ENCODE results near the gene DCUN1D2.

DCUN1D2 gene

GRCh38 chr13:113420232-113420631 is 70.3 kb downstream of the DCUN1D2 start:
- H3K27me3 ChIP-seq (ENCODE audit: low read depth): peaks cover 8% of the 10 kb centered on the region
- DNase-seq (ENCODE audit: low spot score in 2 of 2): no peak
- no peaks in the 10 kb centered on the region for H3K4me1 ChIP-seq
- no peak overlapping the region for H3K4me3 ChIP-seq
- H3K36me3 ChIP-seq (replicated peaks): no peaks in the 10 kb centered on the region
- in situ Hi-C loops (cut with MboI; ENCODE audit: low sequenced_read_pairs): no loop called here
- H3K9me3 ChIP-seq: no peaks in the 10 kb centered on the region

GRCh38 chr13:113419531-113420193 is 70.8 kb downstream of the DCUN1D2 start:
- H3K36me3 ChIP-seq (replicated peaks): no peaks in the 10 kb centered on the region
- no peak overlapping the region for H3K4me3 ChIP-seq
- H3K4me1 ChIP-seq: no peaks in the 10 kb centered on the region
- peaks cover 8% of the 10 kb centered on the region for H3K27me3 ChIP-seq (ENCODE audit: low read depth)
- no peaks in the 10 kb centered on the region for H3K9me3 ChIP-seq
- in situ Hi-C loops (cut with MboI; ENCODE audit: low sequenced_read_pairs): no loop called here
- DNase-seq (ENCODE audit: low spot score in 2 of 2): no peak

GRCh38 chr13:113418722-113419049 is 71.8 kb downstream of the DCUN1D2 start:
- DNase-seq (ENCODE audit: low spot score in 2 of 2): no peak
- no peaks in the 10 kb centered on the region for H3K36me3 ChIP-seq (replicated peaks)
- H3K4me3 ChIP-seq: no peak overlapping the region
- H3K4me1 ChIP-seq: no peaks in the 10 kb centered on the region
- in situ Hi-C loops (cut with MboI; ENCODE audit: low sequenced_read_pairs): no loop called here
- H3K27me3 ChIP-seq (ENCODE audit: low read depth): peaks cover 8% of the 10 kb centered on the region
- H3K9me3 ChIP-seq: no peaks in the 10 kb centered on the region

- Histone ChIP-seq H3K4me3 (no peak overlapping the region), H3K27me3 (ENCODE audit: low read depth) (peaks cover 8% of the 10 kb centered on the region), H3K9me3 (no peaks in the 10 kb centered on the region), H3K4me1 (no peaks in the 10 kb centered on the region), H3K36me3 (replicated peaks) (no peaks in the 10 kb centered on the region)
- in situ Hi-C loops (cut with MboI; ENCODE audit: low sequenced_read_pairs): no loop called here
- DNase-seq (ENCODE audit: low spot score in 2 of 2): no peak
Observed at GRCh38 chr13:113417836-113418721, 72.4 kb downstream of the DCUN1D2 start.

GRCh38 chr13:113417008-113417751 is 73.3 kb downstream of the DCUN1D2 start:
- Histone ChIP-seq H3K4me1 (no peaks in the 10 kb centered on the region), H3K9me3 (no peaks in the 10 kb centered on the region), H3K27me3 (ENCODE audit: low read depth) (peaks cover 8% of the 10 kb centered on the region), H3K36me3 (replicated peaks) (no peaks in the 10 kb centered on the region), H3K4me3 (no peak overlapping the region)
- no peak for DNase-seq (ENCODE audit: low spot score in 2 of 2)
- in situ Hi-C loops (cut with MboI; ENCODE audit: low sequenced_read_pairs): no loop called here

- Histone ChIP-seq H3K9me3 (no peaks in the 10 kb centered on the region), H3K4me1 (no peaks in the 10 kb centered on the region), H3K36me3 (replicated peaks) (no peaks in the 10 kb centered on the region), H3K27me3 (ENCODE audit: low read depth) (peaks cover 8% of the 10 kb centered on the region), H3K4me3 (no peak overlapping the region)
- no peak for DNase-seq (ENCODE audit: low spot score in 2 of 2)
- in situ Hi-C loops (cut with MboI; ENCODE audit: low sequenced_read_pairs): no loop called here
Observed at GRCh38 chr13:113415825-113416224, 74.7 kb downstream of the DCUN1D2 start.

GRCh38 chr13:113415032-113415431 is 75.5 kb downstream of the DCUN1D2 start:
- Histone ChIP-seq H3K4me1 (no peaks in the 10 kb centered on the region), H3K9me3 (no peaks in the 10 kb centered on the region), H3K4me3 (no peak overlapping the region), H3K27me3 (ENCODE audit: low read depth) (peaks cover 8% of the 10 kb centered on the region), H3K36me3 (replicated peaks) (no peaks in the 10 kb centered on the region)
- in situ Hi-C loops (cut with MboI; ENCODE audit: low sequenced_read_pairs): no loop called here
- DNase-seq (ENCODE audit: low spot score in 2 of 2): no peak

GRCh38 chr13:113414335-113414734 is 76.2 kb downstream of the DCUN1D2 start:
- no peaks in the 10 kb centered on the region for H3K4me1 ChIP-seq
- in situ Hi-C loops (cut with MboI; ENCODE audit: low sequenced_read_pairs): no loop called here
- no peaks in the 10 kb centered on the region for H3K9me3 ChIP-seq
- DNase-seq (ENCODE audit: low spot score in 2 of 2): no peak
- peaks cover 8% of the 10 kb centered on the region for H3K27me3 ChIP-seq (ENCODE audit: low read depth)
- no peak overlapping the region for H3K4me3 ChIP-seq
- H3K36me3 ChIP-seq (replicated peaks): no peaks in the 10 kb centered on the region

GRCh38 chr13:113413898-113414282 is 76.6 kb downstream of the DCUN1D2 start:
- Histone ChIP-seq H3K9me3 (no peaks in the 10 kb centered on the region), H3K36me3 (replicated peaks) (no peaks in the 10 kb centered on the region), H3K4me3 (no peak overlapping the region), H3K4me1 (no peaks in the 10 kb centered on the region), H3K27me3 (ENCODE audit: low read depth) (peaks cover 10% of the 10 kb centered on the region)
- in situ Hi-C loops (cut with MboI; ENCODE audit: low sequenced_read_pairs): no loop called here
- no peak for DNase-seq (ENCODE audit: low spot score in 2 of 2)

GRCh38 chr13:113413178-113413897 is 77.2 kb downstream of the DCUN1D2 start:
- H3K4me3 ChIP-seq: no peak overlapping the region
- in situ Hi-C loops (cut with MboI; ENCODE audit: low sequenced_read_pairs): no loop called here
- no peak for DNase-seq (ENCODE audit: low spot score in 2 of 2)

GRCh38 chr13:113412440-113412839 is 78.1 kb downstream of the DCUN1D2 start:
- H3K27me3 ChIP-seq (ENCODE audit: low read depth): peaks cover 8% of the 10 kb centered on the region; the same call in 1 of the 2 replicates
- in situ Hi-C loops (cut with MboI; ENCODE audit: low sequenced_read_pairs): no loop called here
- no peak for DNase-seq (ENCODE audit: low spot score in 2 of 2)
- H3K4me1 ChIP-seq: no peaks in the 10 kb centered on the region
- no peak overlapping the region for H3K4me3 ChIP-seq
- H3K9me3 ChIP-seq: no peaks in the 10 kb centered on the region
- no peaks in the 10 kb centered on the region for H3K36me3 ChIP-seq (replicated peaks)

More at GRCh38 chr13:113413178-113413897, 77.2 kb downstream of the DCUN1D2 start:
- H3K36me3 ChIP-seq (replicated peaks): no peaks in the 10 kb centered on the region
- H3K9me3 ChIP-seq: no peaks in the 10 kb centered on the region
- peaks cover 10% of the 10 kb centered on the region for H3K27me3 ChIP-seq (ENCODE audit: low read depth)
- H3K4me1 ChIP-seq: no peaks in the 10 kb centered on the region

- no peak overlapping the region for H3K4me3 ChIP-seq
- H3K4me1 ChIP-seq: no peaks in the 10 kb centered on the region
- no peaks in the 10 kb centered on the region for H3K36me3 ChIP-seq (replicated peaks)
- no peak for DNase-seq (ENCODE audit: low spot score in 2 of 2)
- no peaks in the 10 kb centered on the region for H3K9me3 ChIP-seq
- peaks cover 2% of the 10 kb centered on the region; the same call in 1 of the 2 replicates for H3K27me3 ChIP-seq (ENCODE audit: low read depth)
- in situ Hi-C loops (cut with MboI; ENCODE audit: low sequenced_read_pairs): no loop called here
Observed at GRCh38 chr13:113411216-113412023, 79.1 kb downstream of the DCUN1D2 start.
